Activated T-cell treated with anti-CD3 and anti-CD28 coated beads for 24 hours (primary cell): Measurements from ENCODE around the gene EBPL.

Experiments
- DNase-seq: peaks from one replicate; pipeline ENCODE4 v3.0.0-alpha.2; 2020; ENCODE audit warnings: low read depth

Gene EBPL

DNA sequence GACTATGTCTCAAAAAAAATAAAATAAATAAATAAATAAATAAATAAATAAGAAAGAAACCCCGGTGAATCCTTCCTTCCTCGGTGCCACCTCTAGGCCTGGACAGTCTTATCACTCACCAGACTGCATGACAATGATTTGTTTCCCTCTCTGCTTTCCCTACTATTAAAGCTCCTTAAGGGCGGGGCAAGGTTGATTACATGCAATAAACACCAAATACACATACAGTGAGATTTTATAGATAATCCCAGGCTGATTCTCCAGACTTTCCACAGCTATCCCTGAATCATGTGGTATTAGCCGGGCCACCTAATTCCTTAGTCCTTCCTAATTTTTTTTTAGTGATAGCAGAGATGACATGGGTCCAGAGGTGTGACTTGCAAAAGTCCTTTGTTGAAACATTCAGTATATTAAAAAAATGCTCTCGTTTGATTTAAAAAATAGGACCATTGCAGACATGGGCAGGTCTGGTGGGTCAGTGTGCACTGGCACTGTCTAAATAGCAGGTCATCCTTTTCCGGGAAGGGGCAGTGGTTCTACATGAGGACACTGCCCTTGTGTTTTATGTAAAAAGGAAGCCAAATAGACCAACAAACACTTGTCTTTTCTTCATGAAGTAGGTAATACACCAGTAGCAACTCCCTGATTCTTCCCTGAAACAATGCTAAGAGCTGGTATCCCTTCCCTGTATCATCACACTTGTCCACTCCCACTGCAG is 14.5 kb downstream of the EBPL start:
- DNase-seq: no peak

DNA sequence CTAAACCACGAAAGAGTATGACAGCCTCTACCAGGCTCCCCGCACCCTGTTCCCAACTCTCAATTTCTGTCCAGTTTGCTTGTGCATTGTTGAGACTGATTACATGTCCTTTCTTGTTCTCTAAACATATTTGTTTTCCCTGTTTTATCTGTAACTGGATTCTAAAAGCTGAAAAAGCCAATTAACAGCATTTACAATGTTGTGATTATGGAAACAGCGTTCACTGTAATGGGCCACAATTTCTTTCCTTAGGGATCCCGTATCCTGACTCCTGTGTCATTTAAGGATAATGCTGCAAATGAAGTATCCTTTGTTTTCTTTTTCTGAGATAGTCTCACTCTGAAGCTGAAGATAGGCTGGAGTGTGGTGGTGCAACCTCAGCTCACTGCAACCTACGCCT is 20.5 kb downstream of the EBPL start:
- no peak for DNase-seq

DNA sequence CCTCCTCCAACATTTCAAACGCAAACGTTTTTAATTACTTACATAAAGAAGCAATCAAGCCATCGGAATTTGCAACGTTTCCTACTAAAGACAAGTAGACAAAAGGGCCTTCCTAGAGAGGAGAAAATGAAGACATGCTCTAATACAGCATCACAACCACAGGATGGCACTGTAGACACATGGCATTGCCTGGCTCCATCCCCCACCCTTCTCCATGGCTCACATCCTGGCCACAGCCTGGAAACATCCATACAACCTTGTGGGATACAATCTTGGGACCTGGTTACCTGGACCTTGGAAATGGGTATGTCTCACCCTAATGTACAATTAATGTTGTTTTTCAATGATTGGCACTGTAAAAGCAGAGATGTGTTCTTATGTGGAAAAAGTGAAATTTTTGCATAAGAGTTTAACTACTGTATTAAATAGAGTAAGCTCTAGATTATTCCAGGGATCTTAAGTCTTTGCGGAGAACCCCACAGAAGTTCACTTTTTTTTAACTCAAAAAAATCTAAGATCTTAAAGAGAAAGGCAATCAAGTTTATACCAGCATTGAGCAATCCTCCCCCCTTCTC is 21.5 kb downstream of the EBPL start:
- no peak for DNase-seq

DNA sequence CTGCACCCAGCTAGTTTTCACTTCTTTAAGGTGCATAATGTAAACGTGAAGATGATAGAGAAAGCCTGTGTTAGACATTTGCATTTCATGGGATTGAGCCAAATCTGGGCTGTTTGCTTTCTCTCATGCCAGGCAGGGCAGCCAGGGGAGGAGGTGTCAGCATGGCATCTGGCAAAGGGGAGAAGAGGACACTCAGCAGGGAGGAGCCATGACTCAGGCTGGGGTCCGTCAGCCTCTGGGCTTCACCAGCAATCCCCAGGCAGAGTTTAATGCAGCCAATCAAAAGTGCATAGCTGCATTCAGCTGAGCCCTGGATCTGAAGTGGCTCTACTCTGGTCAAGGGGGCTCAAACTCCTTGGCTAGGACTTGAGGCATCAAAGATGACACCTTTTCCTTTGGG is 23.5 kb downstream of the EBPL start:
- no peak for DNase-seq

DNA sequence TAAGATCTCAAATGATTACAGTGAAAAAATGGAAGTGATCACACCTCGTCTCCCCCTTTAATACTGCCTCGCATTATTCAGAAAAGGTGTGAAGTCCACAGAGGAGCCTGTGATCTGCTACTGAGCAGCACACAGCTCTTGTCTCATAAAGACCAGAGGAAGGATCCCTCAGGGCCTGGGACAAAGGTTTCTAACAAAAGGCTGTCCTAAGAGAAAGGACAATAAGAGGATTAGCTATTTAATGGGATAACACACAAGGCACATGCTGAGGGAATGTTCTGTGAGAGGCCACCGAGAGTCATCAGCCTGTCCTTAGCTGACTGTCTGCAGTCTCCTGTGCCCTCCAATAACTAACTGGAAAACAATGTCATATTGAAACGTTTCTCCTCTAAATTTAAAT is 26.7 kb downstream of the EBPL start:
- no peak for DNase-seq

DNA sequence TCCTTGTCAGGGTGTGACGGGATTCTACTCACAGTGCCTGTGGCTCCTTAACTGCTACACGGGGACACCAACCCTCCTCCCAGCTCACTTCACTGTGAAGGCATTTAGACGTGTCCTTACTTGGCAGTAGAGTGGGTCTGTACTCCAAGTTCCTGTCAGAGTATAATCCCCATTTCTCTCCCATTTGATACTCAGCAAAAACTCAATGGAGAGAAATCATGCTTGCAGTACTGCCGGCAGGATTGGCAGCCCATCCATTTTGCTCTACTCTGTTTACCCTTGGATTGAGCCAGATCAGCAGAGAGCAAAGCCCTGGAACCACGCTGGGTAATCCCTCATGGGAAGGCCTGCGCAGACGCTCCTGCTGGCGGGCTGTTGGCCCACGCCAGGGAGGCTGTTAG is 34.0 kb downstream of the EBPL start:
- DNase-seq: no peak

DNA sequence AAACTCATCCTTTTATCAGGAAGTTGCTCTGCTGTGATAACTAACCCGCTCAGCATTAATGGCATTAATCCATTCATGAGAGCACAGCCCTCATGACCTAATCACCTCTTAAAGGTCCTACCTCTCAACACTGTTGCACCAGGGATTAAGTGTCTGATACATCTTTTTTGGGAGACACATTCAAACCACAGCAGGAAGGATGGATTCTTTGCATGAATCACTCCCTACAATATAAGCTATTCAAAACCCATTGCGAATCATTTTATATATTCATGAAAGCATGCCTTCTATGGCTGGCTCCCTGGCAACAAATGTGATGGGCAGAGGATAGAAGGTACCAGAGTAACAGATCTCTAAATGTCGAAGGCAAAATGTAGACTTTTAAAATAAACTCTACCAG is 35.4 kb downstream of the EBPL start:
- DNase-seq: no peak

DNA sequence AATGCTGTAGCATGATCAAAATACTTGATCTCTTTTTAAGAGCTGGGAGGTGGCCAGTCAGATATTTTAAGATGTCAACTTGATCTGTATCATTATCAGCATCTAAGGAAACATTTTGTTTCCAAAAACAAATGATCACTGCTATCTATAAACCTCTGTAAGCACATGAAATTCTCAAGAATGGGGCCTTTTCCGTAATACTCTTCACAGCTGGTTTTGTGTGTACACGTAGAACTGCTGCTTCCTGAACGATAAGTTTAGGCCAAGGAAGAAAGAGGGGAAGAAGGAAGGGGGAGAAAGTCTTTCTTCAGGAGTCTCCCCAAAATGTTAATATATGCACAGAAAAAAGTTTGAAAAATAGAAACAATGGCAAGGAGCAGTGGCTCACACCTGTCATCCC is 37.3 kb downstream of the EBPL start:
- DNase-seq: no peak

DNA sequence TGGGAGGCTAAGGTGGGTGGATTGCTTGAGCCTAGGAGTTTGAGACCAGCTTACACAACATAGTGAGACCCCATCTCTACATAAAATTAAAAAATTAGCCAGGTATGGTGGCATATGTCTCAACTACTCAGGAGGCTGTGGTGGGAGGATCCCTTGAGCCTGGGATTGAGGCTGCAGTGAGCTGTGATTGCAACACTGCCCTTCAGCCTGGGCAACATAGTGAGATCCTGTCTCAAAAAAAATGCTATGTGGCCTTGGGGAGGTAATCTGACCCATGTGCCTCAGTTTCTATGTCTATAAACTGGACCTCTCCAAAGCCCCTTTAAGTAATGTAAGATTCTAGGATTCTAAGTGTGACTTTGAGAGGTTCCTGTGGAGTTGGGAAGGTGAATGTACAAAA is 37.8 kb downstream of the EBPL start:
- DNase-seq: no peak

DNA sequence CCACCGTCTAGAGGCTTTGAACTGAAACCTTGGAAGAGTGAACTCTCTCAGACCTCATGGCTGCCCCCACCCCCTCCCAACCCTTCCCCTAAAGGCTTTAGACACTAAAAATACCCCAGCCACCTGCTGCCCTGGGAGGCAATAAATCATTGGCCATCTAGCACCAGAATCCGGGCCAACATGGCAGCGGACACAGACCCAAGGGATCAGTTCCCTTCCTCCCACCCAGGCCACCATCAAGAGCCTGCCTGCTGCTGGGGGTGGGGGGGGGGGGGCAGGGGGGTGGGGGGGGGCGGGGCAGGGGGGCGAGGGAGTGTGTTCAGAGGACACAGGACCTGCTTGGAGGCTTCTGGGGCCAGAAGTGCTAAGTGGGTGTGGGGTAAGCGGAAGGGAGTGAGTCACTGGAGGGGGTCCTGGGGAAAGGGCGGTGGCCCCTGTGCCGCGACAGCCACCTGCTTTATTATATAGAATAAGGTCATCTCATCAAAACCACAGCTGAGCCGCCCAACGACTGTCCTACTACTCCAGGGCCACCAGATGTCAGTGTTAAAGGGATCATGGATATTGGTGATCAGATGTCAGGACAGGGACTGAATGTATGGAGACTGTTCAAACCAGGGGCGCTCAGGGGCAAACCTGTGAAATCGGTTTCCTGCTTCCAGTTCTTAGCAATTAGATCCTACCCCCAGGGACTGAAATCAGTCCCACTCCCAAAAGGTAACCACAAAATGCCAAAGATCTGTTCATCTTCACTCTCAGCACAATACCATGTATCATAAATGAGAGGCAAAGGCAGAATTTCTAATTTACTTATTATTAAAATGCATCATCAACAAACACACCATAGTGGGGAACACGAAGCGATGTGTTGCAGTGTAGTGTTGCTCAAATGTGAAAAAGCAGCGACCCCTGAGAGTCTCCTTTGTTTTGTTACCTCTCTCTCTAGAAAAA is 38.7 kb downstream of the EBPL start:
- no peak for DNase-seq

DNA sequence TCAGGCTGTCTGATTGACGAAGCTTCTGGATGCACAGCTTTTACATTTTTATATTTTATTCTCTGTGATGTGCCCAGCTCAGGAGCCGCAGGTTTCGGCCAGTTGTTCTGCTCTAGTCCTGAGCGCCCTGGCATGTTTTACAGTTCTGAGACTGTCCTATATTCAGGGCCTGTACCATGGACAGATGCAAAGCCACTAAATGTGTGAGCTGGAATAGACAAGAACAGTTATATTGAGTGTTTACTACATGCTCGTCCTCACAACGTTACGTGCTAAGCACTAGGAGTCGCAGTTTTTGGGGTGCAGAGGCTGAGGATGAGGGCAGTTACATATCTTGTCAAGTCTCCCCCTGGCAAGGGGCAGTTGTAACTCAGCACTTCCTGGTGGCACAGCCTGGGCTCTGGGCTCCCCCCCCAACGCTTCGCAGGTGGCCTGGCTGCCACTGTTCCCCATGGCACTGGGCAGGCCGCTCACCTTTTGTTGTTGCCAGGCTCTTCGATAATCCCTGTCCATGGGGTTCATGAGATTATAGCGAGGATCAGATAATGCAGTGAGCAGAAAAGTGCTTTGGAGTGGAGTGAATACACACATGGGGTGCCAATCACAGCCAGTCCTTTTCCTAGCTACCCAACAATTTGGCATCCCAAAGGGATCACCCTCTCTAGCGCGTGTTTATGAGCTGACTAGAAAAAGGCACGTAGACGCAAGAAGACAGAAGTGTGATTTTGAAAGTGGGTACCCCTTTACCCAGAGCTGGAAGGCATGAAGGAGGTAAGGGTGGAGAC is 39.5 kb downstream of the EBPL start:
- no peak for DNase-seq

DNA sequence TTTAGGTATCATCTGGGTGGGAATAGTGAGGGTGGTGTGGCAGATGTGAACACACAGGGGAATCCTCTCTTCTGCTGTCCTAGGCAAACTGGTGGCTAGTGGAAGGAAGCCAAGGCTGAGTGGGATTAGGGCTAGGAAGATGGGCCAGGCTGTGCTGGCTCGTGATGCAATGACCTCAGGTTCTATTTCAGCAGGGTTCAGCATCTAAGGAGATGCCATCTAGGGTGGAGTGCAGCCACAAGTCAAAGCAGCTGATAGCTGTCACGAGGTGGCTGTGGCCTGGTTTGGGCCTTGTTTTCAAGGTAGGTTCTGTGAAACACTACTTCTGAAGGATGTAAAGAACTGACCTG is 41.3 kb downstream of the EBPL start:
- DNase-seq: no peak

DNA sequence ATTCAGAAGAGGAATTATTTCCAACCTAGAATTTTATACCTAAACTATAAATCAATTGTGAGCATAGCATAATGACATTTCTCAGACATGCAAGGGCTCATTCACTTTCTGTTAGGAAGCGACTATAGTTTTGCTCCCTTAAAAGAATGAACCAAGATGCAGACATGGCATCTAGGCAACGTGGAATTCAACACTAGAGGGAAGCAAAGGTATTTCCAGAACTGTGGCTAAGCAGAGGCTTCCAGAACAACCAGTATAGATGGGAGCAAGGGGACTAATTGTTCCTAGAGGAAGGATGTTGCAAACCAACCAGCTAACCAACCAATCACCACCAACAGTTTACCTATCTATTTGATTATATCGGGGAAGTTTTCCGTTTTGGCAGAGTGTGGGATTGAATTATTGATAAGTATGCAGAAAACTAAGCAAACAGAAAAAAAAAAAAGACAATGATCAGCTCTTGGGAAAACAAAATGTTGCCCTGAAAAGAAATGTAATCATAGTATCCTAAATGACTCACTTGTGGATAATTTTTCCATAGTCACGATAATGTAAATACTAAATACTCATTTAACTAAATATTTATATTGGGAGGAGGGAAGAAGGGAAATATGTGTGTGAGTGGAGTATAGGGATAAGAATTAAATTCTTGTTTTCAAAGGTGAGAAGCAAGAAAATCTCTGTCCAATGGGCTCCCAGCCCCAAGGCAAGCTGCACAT is 41.9 kb downstream of the EBPL start:
- no peak for DNase-seq

DNA sequence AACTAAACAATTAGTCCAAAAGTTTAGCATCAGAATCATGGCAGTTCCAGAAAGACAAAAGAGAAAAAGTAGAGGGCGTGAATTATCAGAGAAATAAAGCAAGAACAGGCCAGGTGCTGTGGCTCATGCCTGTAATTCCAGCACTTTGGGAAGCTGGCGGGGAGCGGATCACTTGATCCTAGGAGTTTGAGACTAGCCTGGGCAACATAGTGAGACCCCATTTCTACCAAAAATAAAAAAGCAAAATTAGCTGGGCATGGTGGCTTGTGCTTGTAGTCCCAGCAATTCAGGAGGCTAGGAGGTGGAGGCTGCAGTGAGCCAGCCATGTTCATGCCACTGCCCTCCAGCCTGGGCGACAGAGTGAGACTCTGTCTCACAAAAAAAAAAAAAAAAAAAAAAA is 44.6 kb downstream of the EBPL start:
- DNase-seq: no peak

DNA sequence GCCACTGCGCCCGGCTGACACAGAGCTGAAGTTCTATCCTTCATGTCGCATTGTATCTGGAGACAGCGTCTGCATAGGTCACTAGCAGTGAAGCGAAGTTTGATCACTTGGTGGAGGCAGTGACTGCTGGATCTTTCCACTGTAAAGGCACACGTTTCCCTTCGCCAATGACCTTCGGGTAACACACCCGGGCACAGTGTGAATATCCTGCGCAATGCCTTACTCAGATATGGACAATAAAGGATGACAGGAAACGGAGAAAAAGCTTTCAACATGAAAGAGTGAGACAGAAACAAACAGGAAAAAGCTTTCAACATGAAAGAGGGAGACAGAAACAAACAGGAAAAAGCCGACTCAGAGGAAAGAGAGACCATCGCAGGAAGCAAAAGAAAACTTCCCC is 45.8 kb downstream of the EBPL start:
- no peak for DNase-seq

DNA sequence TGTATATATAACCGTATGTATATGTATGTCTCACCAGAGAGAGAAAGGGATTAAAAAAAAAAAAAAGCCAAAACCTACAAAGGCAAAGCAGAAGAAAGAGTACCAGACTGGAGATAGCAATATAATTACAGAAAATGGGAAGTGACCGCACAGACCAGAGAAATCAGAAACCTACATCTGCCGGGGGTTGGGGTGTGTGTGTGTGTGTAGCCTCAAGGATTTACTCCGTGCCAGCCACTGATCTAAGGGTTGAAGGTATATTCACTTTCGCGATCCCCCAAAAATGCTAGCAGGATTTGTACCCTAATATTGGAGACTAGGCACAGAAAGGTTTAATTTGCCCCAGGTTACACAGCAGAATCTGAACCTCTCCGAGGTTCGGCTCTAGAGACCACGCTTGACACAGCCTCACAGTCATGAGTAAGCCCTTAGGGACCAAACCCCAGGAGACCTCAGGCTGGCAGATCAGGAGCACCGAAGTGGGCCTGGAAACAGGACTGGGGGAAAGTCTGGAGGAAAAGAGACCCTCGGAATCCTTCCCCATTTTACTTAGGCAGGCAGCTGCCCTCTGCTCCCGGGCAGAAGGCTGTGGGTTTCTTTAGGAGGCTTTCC is 48.1 kb downstream of the EBPL start:
- DNase-seq: no peak

DNA sequence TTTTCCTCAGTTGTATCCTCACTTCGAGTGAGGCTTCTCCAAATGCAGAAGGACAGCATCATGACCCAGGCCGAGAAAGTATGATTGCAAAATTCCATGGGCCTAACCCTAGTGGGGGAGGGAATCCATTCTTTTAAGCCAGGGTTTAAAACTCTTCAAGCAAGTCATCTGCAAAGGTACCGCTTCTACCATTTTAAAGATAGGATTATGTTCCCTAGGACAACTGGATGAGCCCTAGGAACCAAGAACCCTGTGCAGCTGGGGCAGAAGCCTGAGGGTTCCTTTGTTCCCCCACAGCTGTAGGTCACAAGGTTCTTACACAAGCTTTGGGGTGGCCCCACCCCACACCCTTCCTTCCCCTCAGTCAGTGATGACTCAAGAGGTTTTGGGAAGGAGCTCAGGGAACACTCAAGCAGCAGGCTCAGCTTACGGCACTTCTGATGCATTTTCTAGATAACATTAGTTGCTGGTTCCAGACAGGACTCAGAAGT is 49.4 kb downstream of the EBPL start:
- DNase-seq: no peak

DNA sequence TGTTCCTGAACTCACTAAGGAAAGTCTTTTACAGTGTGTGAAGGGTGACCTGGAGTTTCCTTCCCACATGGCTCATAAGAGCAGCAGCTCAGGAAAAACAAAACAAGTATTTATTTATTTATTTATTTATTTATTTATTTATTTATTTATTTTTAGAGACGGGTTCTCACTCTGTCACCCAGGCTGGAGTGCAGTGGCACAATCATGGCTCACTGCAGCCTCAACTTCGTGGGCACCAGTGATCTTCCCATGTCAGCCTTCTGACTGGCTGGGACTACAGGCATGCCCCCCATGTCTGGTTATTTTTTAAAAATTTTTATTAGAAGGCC is 52.6 kb downstream of the EBPL start:
- DNase-seq: no peak

DNA sequence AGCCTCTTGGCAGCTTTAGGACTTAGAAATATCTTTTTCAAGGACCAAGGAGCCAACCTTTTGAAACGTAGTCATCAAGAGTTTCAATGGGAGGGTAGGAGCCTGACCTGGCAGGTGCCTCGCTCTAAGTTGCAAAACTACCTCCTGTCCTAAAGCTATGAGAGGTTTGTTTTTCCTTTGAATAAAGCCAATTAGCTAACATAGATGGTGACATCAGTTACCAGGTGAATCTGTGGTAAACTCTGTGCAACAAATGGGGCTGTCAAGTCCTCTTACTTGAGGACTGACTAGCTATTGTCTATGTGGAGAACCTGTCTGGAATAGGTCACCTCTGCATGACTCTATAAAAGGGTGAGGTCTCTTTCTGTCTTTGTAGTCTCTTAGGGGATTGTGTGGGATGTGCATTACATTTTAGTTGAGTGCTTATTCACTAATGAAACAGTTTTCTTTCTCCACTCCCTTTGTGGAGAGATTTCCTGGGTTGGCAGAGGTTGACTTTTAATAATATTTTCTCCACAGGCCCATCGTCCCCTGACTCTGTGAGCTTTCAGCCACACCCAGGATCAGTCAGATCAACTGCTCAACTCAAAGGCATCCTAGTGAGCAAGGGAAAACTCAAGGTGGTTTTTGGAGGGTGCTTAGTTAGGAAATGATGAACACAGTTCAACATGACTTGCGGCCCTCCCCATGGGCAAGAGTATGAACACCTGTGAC is 53.1 kb downstream of the EBPL start:
- no peak for DNase-seq

DNA sequence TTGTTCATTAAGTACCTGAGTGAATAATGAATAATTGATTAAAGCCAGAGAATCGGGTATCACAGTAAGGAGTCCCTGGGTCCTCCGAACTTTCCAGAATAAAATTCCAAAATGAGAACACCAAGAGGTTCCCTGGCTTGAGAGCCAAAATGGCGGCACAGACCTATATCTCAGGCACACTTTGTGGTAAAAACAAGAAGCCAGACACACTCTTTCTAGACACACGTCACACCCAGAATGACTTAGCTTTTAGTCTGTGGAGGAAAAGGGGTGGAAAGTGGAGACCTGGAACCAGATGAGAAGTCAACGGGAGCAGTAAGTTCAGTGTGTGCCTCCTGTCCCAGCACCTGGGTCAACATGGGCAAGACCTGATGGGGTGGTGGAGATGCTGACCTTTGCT is 54.6 kb downstream of the EBPL start:
- no peak for DNase-seq
